Calu3 (cell line): ENCODE data around the gene COL6A3. TPM values are rescaled to one million over a fixed set of nuclear protein-coding genes. Genes with fewer than 3 reads are reported as not detected.

ENCODE experiments used
- BruUV-seq: library from RNA; stranded (reverse); fragments of 400-500 nt; replicated peaks from 2 replicates; lab custom pipeline; 2021; lab: Mats Ljungman, UMichigan
- CTCF ChIA-PET: fragments of 300-600 bp; sonication (Branson Sonifier 250); formaldehyde crosslinking; loops from one replicate; lab custom pipeline; 2022; ENCODE audit warnings: antibody characterized with exemption; lab: Charles Lee
- DNase-seq: peaks from one replicate; pipeline ENCODE4 v3.0.0; 2022
- H3K27ac Mint-ChIP-seq: one replicate; pipeline ENCODE4 v1.8.0; 2022; ENCODE audit warnings: mixed read lengths; ENCODE audit not compliant: unreplicated experiment
- H3K27me3 Mint-ChIP-seq: one replicate; pipeline ENCODE4 v1.8.0; 2022; ENCODE audit warnings: mixed read lengths; ENCODE audit not compliant: unreplicated experiment
- H3K36me3 Mint-ChIP-seq: one replicate; pipeline ENCODE4 v1.8.0; 2022; ENCODE audit warnings: mild to moderate bottlenecking, moderate library complexity, mixed read lengths; ENCODE audit not compliant: insufficient read depth, unreplicated experiment
- H3K4me1 Mint-ChIP-seq: one replicate; pipeline ENCODE4 v1.8.0; 2022; ENCODE audit warnings: mild to moderate bottlenecking, low read depth, mixed read lengths; ENCODE audit not compliant: unreplicated experiment
- H3K4me3 Mint-ChIP-seq: one replicate; pipeline ENCODE4 v1.8.0; 2022; ENCODE audit warnings: mild to moderate bottlenecking, low read depth, moderate library complexity, mixed read lengths; ENCODE audit not compliant: unreplicated experiment
- H3K9me3 Mint-ChIP-seq: one replicate; pipeline ENCODE4 v1.8.0; 2022; ENCODE audit warnings: low read depth, mixed read lengths; ENCODE audit not compliant: unreplicated experiment
- intact Hi-C: fragments of 100-400 bp; cut with micrococcal nuclease; formaldehyde crosslinking; loops from one replicate; pipeline ENCODE4 v1.10.0; 2022; ENCODE audit not compliant: unreplicated experiment
- total RNA-seq: library from RNA; stranded (reverse); gene quantifications from 2 replicates; pipeline ENCODE4 v1.2.3, GENCODE V29; 2022
- TF ChIP-seq, protein P1 (sequence below): fragments of 200-600 bp; IDR thresholded peaks from one replicate; pipeline ENCODE4 v1.8.0; 2022; ENCODE audit warnings: antibody characterized with exemption; ENCODE audit not compliant: unreplicated experiment

COL6A3 gene
- total RNA-seq, 1 experiment from 2014 or later, result 0.07 TPM

DNA sequence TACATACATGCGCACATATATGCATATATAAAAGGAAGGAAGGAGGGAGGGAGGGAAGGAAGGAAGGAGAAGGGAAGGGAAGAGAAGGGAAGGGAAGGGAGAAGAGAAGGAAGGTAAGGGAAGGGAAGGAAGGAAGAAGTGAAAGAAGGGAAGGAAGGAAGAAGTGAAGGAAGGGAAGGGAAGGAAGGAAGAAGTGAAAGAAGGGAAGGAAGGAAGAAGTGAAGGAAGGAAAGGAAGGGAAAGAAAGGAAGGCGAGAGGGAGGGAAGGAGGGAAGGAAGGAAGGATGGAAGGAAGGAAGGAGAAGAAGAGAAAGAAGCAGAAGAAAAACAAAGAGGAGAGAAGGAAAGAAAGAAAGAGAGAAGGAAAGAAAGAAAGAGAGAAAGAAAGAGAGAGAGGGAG is 16.9 kb downstream of the COL6A3 start:
- no TSS peak for BruUV-seq
- Mint-ChIP-seq H3K4me1 (no peaks in the 10 kb centered on the region), H3K9me3 (no peaks in the 10 kb centered on the region), H3K36me3 (no peaks in the 10 kb centered on the region), H3K27ac (no peak overlapping the region), H3K4me3 (no peak overlapping the region), H3K27me3 (peaks cover 96% of the 10 kb centered on the region)
- intact Hi-C loops, result no loop called here
- no peak for DNase-seq
- CTCF ChIA-PET, result interaction anchor here (1.1 kb wide), 1 partner anchor 116 kb away, joined by 3 read pairs; no protein-coding TSS in a partner anchor
- TF ChIP-seq, protein P1, sequence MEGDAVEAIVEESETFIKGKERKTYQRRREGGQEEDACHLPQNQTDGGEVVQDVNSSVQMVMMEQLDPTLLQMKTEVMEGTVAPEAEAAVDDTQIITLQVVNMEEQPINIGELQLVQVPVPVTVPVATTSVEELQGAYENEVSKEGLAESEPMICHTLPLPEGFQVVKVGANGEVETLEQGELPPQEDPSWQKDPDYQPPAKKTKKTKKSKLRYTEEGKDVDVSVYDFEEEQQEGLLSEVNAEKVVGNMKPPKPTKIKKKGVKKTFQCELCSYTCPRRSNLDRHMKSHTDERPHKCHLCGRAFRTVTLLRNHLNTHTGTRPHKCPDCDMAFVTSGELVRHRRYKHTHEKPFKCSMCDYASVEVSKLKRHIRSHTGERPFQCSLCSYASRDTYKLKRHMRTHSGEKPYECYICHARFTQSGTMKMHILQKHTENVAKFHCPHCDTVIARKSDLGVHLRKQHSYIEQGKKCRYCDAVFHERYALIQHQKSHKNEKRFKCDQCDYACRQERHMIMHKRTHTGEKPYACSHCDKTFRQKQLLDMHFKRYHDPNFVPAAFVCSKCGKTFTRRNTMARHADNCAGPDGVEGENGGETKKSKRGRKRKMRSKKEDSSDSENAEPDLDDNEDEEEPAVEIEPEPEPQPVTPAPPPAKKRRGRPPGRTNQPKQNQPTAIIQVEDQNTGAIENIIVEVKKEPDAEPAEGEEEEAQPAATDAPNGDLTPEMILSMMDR, result no peak

DNA sequence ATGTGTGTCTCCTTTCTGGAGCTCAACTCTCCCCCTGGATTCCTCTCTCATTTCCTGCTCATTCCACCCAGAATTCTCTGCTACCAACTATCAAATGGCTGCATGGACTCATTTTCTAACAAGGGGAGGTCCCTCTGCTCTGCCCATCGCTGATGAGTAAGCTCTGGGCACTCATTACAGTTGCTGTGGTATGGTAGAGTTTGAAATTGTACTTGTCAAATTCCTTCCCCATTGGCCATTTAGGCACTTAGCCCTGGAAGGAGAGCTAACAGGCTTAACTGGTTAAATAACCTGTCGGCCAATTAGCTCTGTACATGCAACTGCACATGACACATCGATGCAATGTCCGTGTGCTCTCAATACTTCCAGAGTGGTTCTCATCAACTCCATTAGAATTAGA is 20.4 kb downstream of the COL6A3 start:
- intact Hi-C loops, result no loop called here
- Mint-ChIP-seq H3K27ac (no peak overlapping the region), H3K9me3 (no peaks in the 10 kb centered on the region), H3K4me1 (no peaks in the 10 kb centered on the region), H3K4me3 (no peak overlapping the region), H3K36me3 (no peaks in the 10 kb centered on the region), H3K27me3 (peaks cover 75% of the 10 kb centered on the region)
- no peak for DNase-seq
- TF ChIP-seq, protein P1, result no peak
- no TSS peak for BruUV-seq
- CTCF ChIA-PET, result no interaction called here

DNA sequence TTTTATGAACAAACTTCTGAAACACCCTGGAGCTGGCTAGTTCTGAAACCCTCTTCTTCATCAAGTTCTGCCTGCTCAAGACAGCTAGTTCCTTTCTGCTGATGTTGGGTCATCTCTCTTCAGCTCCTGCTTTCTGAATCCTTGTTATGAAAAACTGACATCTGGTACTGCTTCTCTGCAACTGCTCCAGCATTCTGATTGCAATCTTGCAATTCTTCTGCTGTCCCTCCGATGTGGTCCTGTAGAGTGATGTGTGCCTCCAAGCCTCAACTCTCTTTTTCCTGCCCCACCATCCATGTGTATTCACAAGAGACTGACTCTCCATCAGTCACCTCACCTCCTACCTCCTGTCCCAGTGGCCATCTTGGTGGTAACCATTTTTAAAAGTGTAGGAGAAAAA is 21.8 kb downstream of the COL6A3 start:
- no peaks in the 10 kb centered on the region for H3K36me3 Mint-ChIP-seq
- no peaks in the 10 kb centered on the region for H3K9me3 Mint-ChIP-seq
- no peak overlapping the region for H3K27ac Mint-ChIP-seq
- H3K4me1 Mint-ChIP-seq, result no peaks in the 10 kb centered on the region
- BruUV-seq, result no TSS peak
- no peak for DNase-seq
- H3K4me3 Mint-ChIP-seq, result no peak overlapping the region
- CTCF ChIA-PET, result no interaction called here
- H3K27me3 Mint-ChIP-seq, result peaks cover 68% of the 10 kb centered on the region
- intact Hi-C loops, result no loop called here
- TF ChIP-seq, protein P1, result no peak

DNA sequence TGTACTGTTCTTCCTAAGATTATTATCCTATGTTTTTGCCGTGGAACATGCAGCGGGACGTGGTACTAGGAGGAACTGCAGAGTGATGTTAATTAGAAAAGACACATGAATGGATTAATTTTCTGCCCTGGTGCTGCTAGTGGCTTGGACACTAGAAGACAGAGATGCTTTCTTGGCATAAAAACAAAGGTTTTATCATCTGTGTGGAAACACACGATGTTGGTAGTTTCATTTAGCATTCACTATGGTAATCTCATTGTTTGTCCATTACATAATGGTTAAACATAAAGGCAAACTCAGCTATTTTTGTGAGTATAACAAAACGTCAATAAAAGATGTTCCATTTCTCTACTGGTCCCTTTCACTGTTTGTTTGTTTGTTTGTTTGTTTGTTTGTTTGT is 22.8 kb downstream of the COL6A3 start:
- Mint-ChIP-seq H3K4me3 (no peak overlapping the region), H3K4me1 (no peaks in the 10 kb centered on the region), H3K27ac (no peak overlapping the region), H3K36me3 (no peaks in the 10 kb centered on the region), H3K9me3 (no peaks in the 10 kb centered on the region), H3K27me3 (peaks cover 64% of the 10 kb centered on the region)
- CTCF ChIA-PET, result no interaction called here
- TF ChIP-seq, protein P1, result no peak
- no peak for DNase-seq
- intact Hi-C loops, result no loop called here
- no TSS peak for BruUV-seq
